ENCODE measurements around the gene TBC1D8B. TPM values are rescaled to one million over a fixed set of nuclear protein-coding genes. Genes with fewer than 3 reads are reported as not detected.

TBC1D8B gene
- total RNA-seq, 1 experiment from 2014 or later = 9.2 TPM

DNA sequence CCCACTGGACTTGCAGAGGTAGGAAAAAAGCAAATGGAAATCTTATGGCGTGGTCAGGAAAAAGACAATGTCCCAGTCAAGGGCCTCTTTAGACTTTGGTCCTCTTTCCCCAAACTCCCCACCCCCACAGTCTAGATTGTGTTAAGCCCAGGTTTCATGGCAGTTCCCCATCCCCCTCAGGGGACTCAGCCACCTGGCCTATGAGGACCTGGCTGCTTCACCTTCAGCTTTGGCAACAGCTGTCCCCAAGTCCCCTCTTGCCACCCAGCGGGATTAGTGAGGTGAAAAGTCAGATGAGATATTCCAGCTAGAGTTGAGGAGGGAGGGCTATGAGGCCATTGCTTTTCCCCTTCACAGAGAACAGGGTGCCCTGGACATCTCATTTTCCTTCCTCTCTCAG lies 100.2 kb downstream of the TBC1D8B start (continued):
- TF ChIP-seq REST (IDR thresholded peaks at IDR 0.05; ENCODE audit: low read depth) (no peak), ZNF274 (IDR thresholded peaks at IDR 0.05; ENCODE audit: low read depth, low read length) (no peak), ELF1 (IDR thresholded peaks at IDR 0.05; ENCODE audit: borderline replicate concordance, low read depth) (no peak)
- TF ChIP-seq, protein P1, sequence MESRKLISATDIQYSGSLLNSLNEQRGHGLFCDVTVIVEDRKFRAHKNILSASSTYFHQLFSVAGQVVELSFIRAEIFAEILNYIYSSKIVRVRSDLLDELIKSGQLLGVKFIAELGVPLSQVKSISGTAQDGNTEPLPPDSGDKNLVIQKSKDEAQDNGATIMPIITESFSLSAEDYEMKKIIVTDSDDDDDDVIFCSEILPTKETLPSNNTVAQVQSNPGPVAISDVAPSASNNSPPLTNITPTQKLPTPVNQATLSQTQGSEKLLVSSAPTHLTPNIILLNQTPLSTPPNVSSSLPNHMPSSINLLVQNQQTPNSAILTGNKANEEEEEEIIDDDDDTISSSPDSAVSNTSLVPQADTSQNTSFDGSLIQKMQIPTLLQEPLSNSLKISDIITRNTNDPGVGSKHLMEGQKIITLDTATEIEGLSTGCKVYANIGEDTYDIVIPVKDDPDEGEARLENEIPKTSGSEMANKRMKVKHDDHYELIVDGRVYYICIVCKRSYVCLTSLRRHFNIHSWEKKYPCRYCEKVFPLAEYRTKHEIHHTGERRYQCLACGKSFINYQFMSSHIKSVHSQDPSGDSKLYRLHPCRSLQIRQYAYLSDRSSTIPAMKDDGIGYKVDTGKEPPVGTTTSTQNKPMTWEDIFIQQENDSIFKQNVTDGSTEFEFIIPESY (IDR thresholded peaks at IDR 0.05; ENCODE audit: extremely low read depth, insufficient replicate concordance, low read length) = no peak

DNA sequence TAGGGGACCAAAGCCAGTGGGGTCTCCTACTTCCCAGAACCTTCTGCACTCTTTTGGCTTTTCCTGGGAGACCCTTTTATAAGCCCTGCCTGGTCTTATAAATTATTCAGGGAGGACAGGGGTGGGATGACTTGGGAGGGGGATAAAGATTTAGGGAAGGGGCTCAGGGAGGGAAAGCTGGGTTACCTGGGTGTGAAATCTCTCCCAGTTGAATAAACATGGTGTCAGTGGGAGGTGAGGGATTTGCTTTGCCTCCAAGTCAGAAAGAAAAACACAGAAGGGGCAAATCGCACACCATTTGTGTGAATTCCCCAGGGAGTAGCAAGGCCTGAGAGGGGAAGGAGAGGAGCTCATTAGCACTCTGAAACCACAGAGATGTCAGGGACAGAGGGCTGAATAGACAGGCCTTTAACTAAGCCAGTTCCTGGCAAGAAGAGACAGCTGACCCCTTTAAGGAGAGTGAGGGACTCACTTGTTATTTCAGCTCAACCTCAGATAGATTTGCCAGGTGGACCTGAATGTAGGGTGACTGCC lies 100.9 kb downstream of the TBC1D8B start, which contains the start of gene RIPPLY1:
Gene RIPPLY1 (minus strand): TSS at position 51 of the 534 bp plus-strand sequence. CDS start 54 bp downstream, outside the sequence.
- no peak within 1 kb of the TSS for H2AFZ ChIP-seq (ENCODE audit: low read depth, low read length, poor library complexity, severe bottlenecking)
- ChIA-PET CTCF (interaction anchor here (1.6 kb wide), 1 partner anchor 56 kb away, joined by 5 read pairs; no protein-coding TSS in a partner anchor), RAD21 (ENCODE audit: low non-redundant PET in 1 of 2, low total read pairs in 2 of 2, uncharacterized antibody in 2 of 2, unreplicated experiment in 2 of 2) (no interaction called here), POLR2A (no interaction called here)
- H3K79me2 ChIP-seq (ENCODE audit: insufficient read depth, low read length) = no peaks in the 10 kb centered on the region
- H3K4me3 ChIP-seq (replicated peaks in 1 of 2; ENCODE audit: low read depth in 1 of 2, low read length in 2 of 2) = no peak within 1 kb of the TSS
- peaks cover 5 to 9% of the 10 kb centered on the region in 2 experiments; a peak in 2 of 4 replicates for H3K4me1 ChIP-seq (ENCODE audit: control insufficient read depth in 1 of 2, insufficient read depth in 2 of 2, low read length in 2 of 2)
- no peaks in the 10 kb centered on the region for H3K36me3 ChIP-seq (ENCODE audit: control insufficient read depth in 1 of 2, insufficient read depth in 2 of 2, low read length in 2 of 2)
- H3K4me2 ChIP-seq (ENCODE audit: low read length) = no peak within 1 kb of the TSS
- no peaks in the 10 kb centered on the region for H3K9me3 ChIP-seq (ENCODE audit: control insufficient read depth in 1 of 2, insufficient read depth in 1 of 2, low read depth in 1 of 2, low read length in 2 of 2)
- H3K9me2 ChIP-seq (ENCODE audit: insufficient read depth) = no peaks in the 10 kb centered on the region
- BruUV-seq (replicated peaks) = no TSS peak
- H3K9ac ChIP-seq (ENCODE audit: low read length) = no peak within 1 kb of the TSS
- no peaks in the 10 kb centered on the region for H3K27me3 ChIP-seq (ENCODE audit: insufficient read depth, low read length)
- intact Hi-C loops (cut with micrococcal nuclease) = no loop called here
- no peak for DNase-seq (ENCODE audit: low read depth, low spot score)
- ATAC-seq = no peak
- H3K27ac ChIP-seq (ENCODE audit: low read depth, low read length) = no peak within 1 kb of the TSS
- no peaks in the 10 kb centered on the region for H4K20me1 ChIP-seq (ENCODE audit: insufficient read depth)
- TF ChIP-seq SIN3A (IDR thresholded peaks at IDR 0.05; ENCODE audit: low read depth) (no peak), EZH2 (IDR thresholded peaks at IDR 0.05) (no peak), JUND (IDR thresholded peaks at IDR 0.05) (no peak), FOSL1 (IDR thresholded peaks at IDR 0.05; ENCODE audit: low read depth) (no peak), YY1 (IDR thresholded peaks at IDR 0.05; ENCODE audit: extremely low read depth, insufficient replicate concordance, low read depth, low read length) (no peak), EZH2phosphoT487 (IDR thresholded peaks at IDR 0.05; ENCODE audit: borderline replicate concordance) (no peak), CTCF (IDR thresholded peaks at IDR 0.05 in 2 of 3, conservative IDR thresholded peaks at IDR 0.05 in 1 of 3; ENCODE audit: borderline replicate concordance in 1 of 3, insufficient read depth in 1 of 3, low read depth in 2 of 3, low read length in 2 of 3) (no peak), SP1 (IDR thresholded peaks at IDR 0.05; ENCODE audit: low read depth) (no peak), ATF3 (IDR thresholded peaks at IDR 0.05) (no peak), ZNF274 (IDR thresholded peaks at IDR 0.05; ENCODE audit: low read depth, low read length) (no peak), MAX (IDR thresholded peaks at IDR 0.05) (no peak), SRF (IDR thresholded peaks at IDR 0.05; ENCODE audit: low read depth) (no peak), TCF7L2 (IDR thresholded peaks at IDR 0.05; ENCODE audit: borderline replicate concordance, extremely low read depth, insufficient read depth, insufficient read length) (no peak), ELF1 (IDR thresholded peaks at IDR 0.05; ENCODE audit: borderline replicate concordance, low read depth) (no peak), EGR1 (IDR thresholded peaks at IDR 0.05; ENCODE audit: low read depth) (no peak)

Data from HCT116 (cell line).